ENCODE results near the gene FZR1. TPM values are rescaled to one million over a fixed set of nuclear protein-coding genes. Genes with fewer than 3 reads are reported as not detected.

The FZR1 gene
- polyA plus RNA-seq, 1 experiment = 21.2 TPM

GRCh38 chr19:3524904-3525451, 18.9 kb downstream of the FZR1 start:
- ChIA-PET CTCF (no interaction called here), POLR2A (no interaction called here)
- H3K4me3 ChIP-seq (ENCODE audit: low read depth, low read length) = no peak overlapping the region
- no peak overlapping the region for H3K27ac ChIP-seq (ENCODE audit: low read depth, low read length)
- H3K27me3 ChIP-seq (ENCODE audit: control insufficient read depth, insufficient read depth, low read length) = no peaks in the 10 kb centered on the region
- DNase-seq (ENCODE audit: low read depth, low spot score) = no peak
- TF ChIP-seq CTCF (IDR thresholded peaks at IDR 0.05; ENCODE audit: low read depth, low read length) = no peak
- no peaks in the 10 kb centered on the region; the same call in 1 of the 2 replicates for H3K9me3 ChIP-seq (ENCODE audit: control insufficient read depth, insufficient read depth, low read length)

- no peaks in the 10 kb centered on the region; the same call in 1 of the 2 replicates for H3K9me3 ChIP-seq (ENCODE audit: control insufficient read depth, insufficient read depth, low read length)
- TF ChIP-seq CTCF (IDR thresholded peaks at IDR 0.05; ENCODE audit: low read depth, low read length) = peak; percentile 32
- no peaks in the 10 kb centered on the region for H3K27me3 ChIP-seq (ENCODE audit: control insufficient read depth, insufficient read depth, low read length)
- no peak overlapping the region for H3K4me3 ChIP-seq (ENCODE audit: low read depth, low read length)
- ChIA-PET POLR2A (interaction anchor here (1.3 kb wide), 1 partner anchor 132 kb away, joined by 3 read pairs; no protein-coding TSS in a partner anchor), CTCF (no interaction called here)
- no peak overlapping the region for H3K27ac ChIP-seq (ENCODE audit: low read depth, low read length)
- no peak for DNase-seq (ENCODE audit: low read depth, low spot score)
Measured at GRCh38 chr19:3526507-3527237, 20.6 kb downstream of the FZR1 start.

- no peak for TF ChIP-seq CTCF (IDR thresholded peaks at IDR 0.05; ENCODE audit: low read depth, low read length)
Measured at GRCh38 chr19:3527238-3527910, 21.3 kb downstream of the FZR1 start.

GRCh38 chr19:3528080-3528479, 22.0 kb downstream of the FZR1 start:
- CTCF ChIA-PET = no interaction called here

More at GRCh38 chr19:3527238-3527910, 21.3 kb downstream of the FZR1 start:
- no peak overlapping the region for H3K4me3 ChIP-seq (ENCODE audit: low read depth, low read length)
- H3K9me3 ChIP-seq (ENCODE audit: control insufficient read depth, insufficient read depth, low read length) = no peaks in the 10 kb centered on the region; the same call in 1 of the 2 replicates
- CTCF ChIA-PET = no interaction called here
- no peak for DNase-seq (ENCODE audit: low read depth, low spot score)
- no peaks in the 10 kb centered on the region for H3K27me3 ChIP-seq (ENCODE audit: control insufficient read depth, insufficient read depth, low read length)
- POLR2A ChIA-PET = interaction anchor here (1.3 kb wide), 1 partner anchor 132 kb away, joined by 3 read pairs; no protein-coding TSS in a partner anchor
- no peak overlapping the region for H3K27ac ChIP-seq (ENCODE audit: low read depth, low read length)

More at GRCh38 chr19:3528080-3528479, 22.0 kb downstream of the FZR1 start:
- TF ChIP-seq CTCF (IDR thresholded peaks at IDR 0.05; ENCODE audit: low read depth, low read length) = no peak
- H3K27me3 ChIP-seq (ENCODE audit: control insufficient read depth, insufficient read depth, low read length) = no peaks in the 10 kb centered on the region
- no peak overlapping the region for H3K4me3 ChIP-seq (ENCODE audit: low read depth, low read length)
- no peaks in the 10 kb centered on the region; the same call in 1 of the 2 replicates for H3K9me3 ChIP-seq (ENCODE audit: control insufficient read depth, insufficient read depth, low read length)
- H3K27ac ChIP-seq (ENCODE audit: low read depth, low read length) = no peak overlapping the region
- POLR2A ChIA-PET = interaction anchor here (1.3 kb wide), 1 partner anchor 131 kb away, joined by 3 read pairs; no protein-coding TSS in a partner anchor
- DNase-seq (ENCODE audit: low read depth, low spot score) = no peak

All from AG04450 (cell line).